Ovary (tissue), 3 donors: Measurements from ENCODE around the gene INPPL1.

Source experiments
- EP300 ChIP-seq: sonication (generic); formaldehyde crosslinking; IDR thresholded peaks from one replicate; pipeline ENCODE4 v1.6.1; 2017; ENCODE audit warnings: antibody characterized with exemption
- POLR2A ChIP-seq: fragments of 450-650 bp; IDR thresholded peaks from one replicate; pipeline ENCODE4 v1.6.1; 2017; ENCODE audit warnings: antibody characterized with exemption, mild to moderate bottlenecking, moderate library complexity
- TF ChIP-seq, protein P1 (sequence below), 3 donors: fragments of 450-650 bp in 2 of 3; fragments of 200-600 bp in 1 of 3; IDR thresholded peaks; one replicate each; pipeline versions ENCODE4 v1.5.1 to v1.8.0; 2016 to 2022; ENCODE audit warnings: antibody characterized with exemption in 3 of 3, mild to moderate bottlenecking in 1 of 3
- donor health status: DM: no; HTN: no; CAD: no.

DNA sequence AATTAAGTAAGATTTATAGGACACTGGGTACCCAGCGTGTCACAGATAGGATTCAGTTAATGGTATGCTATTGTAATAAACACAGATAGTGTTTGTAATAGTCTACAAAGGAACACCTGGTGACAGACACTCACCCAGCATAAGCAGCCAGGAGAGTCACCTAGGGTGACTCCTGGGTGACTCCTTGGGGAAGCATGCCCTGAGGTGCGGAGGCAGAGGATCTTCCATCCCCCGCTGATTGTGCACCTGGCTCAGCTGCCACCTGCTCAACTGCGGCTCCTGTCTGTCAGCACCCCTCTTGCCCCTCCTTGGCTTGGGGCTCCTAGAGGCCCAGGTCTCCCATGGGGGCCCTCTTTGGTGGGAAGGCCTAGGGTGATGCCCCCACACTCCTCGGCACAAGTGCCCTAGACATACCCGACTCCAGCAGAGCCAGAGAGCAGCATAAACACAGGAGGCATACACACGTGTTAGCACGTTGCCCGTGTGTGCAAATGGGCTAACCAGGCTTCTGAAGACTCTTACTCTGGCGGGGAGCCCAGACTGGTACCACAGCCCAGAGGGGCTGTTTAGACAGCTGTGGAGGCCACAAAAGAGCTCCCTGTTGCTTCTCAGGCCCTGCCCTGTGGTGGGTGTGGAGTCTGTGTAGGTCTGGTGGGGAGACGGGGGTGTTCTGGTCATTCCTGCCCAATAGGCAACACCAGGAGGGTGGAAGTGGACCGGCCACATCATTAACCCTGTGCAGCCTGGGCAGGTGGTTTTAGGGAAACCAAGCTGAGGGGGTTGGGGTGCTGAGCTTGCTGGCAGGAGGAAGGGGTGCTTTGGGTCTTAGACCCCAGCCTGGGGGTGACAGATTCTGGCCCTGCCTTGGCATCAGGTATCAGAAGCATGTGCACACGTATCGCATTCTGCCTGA is 3.0 kb downstream of the INPPL1 start:
- TF ChIP-seq, protein P1, sequence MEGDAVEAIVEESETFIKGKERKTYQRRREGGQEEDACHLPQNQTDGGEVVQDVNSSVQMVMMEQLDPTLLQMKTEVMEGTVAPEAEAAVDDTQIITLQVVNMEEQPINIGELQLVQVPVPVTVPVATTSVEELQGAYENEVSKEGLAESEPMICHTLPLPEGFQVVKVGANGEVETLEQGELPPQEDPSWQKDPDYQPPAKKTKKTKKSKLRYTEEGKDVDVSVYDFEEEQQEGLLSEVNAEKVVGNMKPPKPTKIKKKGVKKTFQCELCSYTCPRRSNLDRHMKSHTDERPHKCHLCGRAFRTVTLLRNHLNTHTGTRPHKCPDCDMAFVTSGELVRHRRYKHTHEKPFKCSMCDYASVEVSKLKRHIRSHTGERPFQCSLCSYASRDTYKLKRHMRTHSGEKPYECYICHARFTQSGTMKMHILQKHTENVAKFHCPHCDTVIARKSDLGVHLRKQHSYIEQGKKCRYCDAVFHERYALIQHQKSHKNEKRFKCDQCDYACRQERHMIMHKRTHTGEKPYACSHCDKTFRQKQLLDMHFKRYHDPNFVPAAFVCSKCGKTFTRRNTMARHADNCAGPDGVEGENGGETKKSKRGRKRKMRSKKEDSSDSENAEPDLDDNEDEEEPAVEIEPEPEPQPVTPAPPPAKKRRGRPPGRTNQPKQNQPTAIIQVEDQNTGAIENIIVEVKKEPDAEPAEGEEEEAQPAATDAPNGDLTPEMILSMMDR (IDR thresholded peaks at IDR 0.05): no peak
- TF ChIP-seq POLR2A (no peak), EP300 (no peak)
